Astrocyte (in vitro differentiated cells and primary cell): ENCODE results near the gene ANKRD39. TPM values are rescaled to one million over a fixed set of nuclear protein-coding genes. Genes with fewer than 3 reads are reported as not detected.

Source experiments
- DNase-seq: peaks from one replicate; pipeline ENCODE4 v3.0.0-alpha.2; 2010; ENCODE audit warnings: low read depth
- FAIRE-seq: peaks from 2 replicates; lab custom pipeline; 2011; peaks lifted over from hg19 to GRCh38; lab: Jason Lieb, UNC
- H2AFZ ChIP-seq: 2 replicates; pipeline ENCODE4 v1.6.0; 2012; ENCODE audit warnings: low read depth, low read length, inconsistent platforms
- H3K27ac ChIP-seq: 2 replicates; pipeline ENCODE4 v1.5.1; 2011; ENCODE audit warnings: low read depth, low read length, inconsistent platforms
- H3K27me3 ChIP-seq: 2 replicates; pipeline ENCODE4 v1.6.0; 2011; ENCODE audit warnings: low read length, inconsistent platforms; ENCODE audit not compliant: insufficient read depth
- H3K36me3 ChIP-seq: 2 replicates; pipeline ENCODE4 v1.5.1; 2011; ENCODE audit warnings: low read length, inconsistent platforms; ENCODE audit not compliant: insufficient read depth
- H3K4me1 ChIP-seq: 2 replicates; pipeline ENCODE4 v1.5.1; 2011; ENCODE audit warnings: low read length, inconsistent platforms; ENCODE audit not compliant: insufficient read depth
- H3K4me2 ChIP-seq: 2 replicates; pipeline ENCODE4 v1.6.0; 2012; ENCODE audit warnings: low read length, inconsistent platforms
- H3K4me3 ChIP-seq: 2 replicates; pipeline ENCODE4 v1.5.1; 2011; ENCODE audit warnings: low read depth, mild to moderate bottlenecking, low read length, inconsistent platforms; ENCODE audit not compliant: insufficient read depth
- H3K79me2 ChIP-seq: 2 replicates; pipeline ENCODE4 v1.6.0; 2012; ENCODE audit warnings: mild to moderate bottlenecking, low read length, inconsistent platforms; ENCODE audit not compliant: insufficient read depth
- H3K9ac ChIP-seq: 2 replicates; pipeline ENCODE4 v1.6.0; 2012; ENCODE audit warnings: mild to moderate bottlenecking, low read length, inconsistent platforms
- H3K9me3 ChIP-seq: 2 replicates; pipeline ENCODE4 v1.5.1; 2012; ENCODE audit warnings: low read depth, mild to moderate bottlenecking, low read length, inconsistent platforms; ENCODE audit not compliant: insufficient read depth
- H4K20me1 ChIP-seq: 2 replicates; pipeline ENCODE4 v1.6.0; 2012; ENCODE audit warnings: low read length, inconsistent platforms; ENCODE audit not compliant: insufficient read depth
- H3K27ac Mint-ChIP-seq: one replicate; pipeline ENCODE4 v1.8.0; 2021; ENCODE audit warnings: mild to moderate bottlenecking, mixed read lengths; ENCODE audit not compliant: unreplicated experiment
- H3K27me3 Mint-ChIP-seq: one replicate; pipeline ENCODE4 v1.8.0; 2021; ENCODE audit warnings: low read depth, mixed read lengths; ENCODE audit not compliant: unreplicated experiment
- H3K36me3 Mint-ChIP-seq: one replicate; pipeline ENCODE4 v1.8.0; 2021; ENCODE audit warnings: low read depth, mixed read lengths; ENCODE audit not compliant: unreplicated experiment
- H3K4me1 Mint-ChIP-seq: one replicate; pipeline ENCODE4 v1.8.0; 2021; ENCODE audit warnings: low read depth, mixed read lengths; ENCODE audit not compliant: unreplicated experiment
- H3K4me3 Mint-ChIP-seq: one replicate; pipeline ENCODE4 v1.8.0; 2021; ENCODE audit warnings: mild to moderate bottlenecking, moderate library complexity, mixed read lengths; ENCODE audit not compliant: unreplicated experiment
- H3K9me3 Mint-ChIP-seq: one replicate; pipeline ENCODE4 v1.8.0; 2021; ENCODE audit warnings: mild to moderate bottlenecking, mixed read lengths; ENCODE audit not compliant: unreplicated experiment
- CTCF ChIP-seq: IDR thresholded peaks from 2 replicates; pipeline ENCODE4 v1.5.1; 2011; ENCODE audit warnings: low read depth, mild to moderate bottlenecking, inconsistent platforms, low read length, moderate library complexity; ENCODE audit not compliant: insufficient read depth
- EZH2 ChIP-seq: IDR thresholded peaks from 2 replicates; pipeline ENCODE4 v1.6.1; 2012; ENCODE audit warnings: mild to moderate bottlenecking, low read length, inconsistent platforms; ENCODE audit not compliant: insufficient read depth
- total RNA-seq: library from RNA; stranded (reverse); gene quantifications from 2 replicates; pipeline ENCODE4 v1.2.1, GENCODE V29; 2021

ANKRD39 gene
- total RNA-seq, 1 donor from 2014 or later, result 13.7 TPM

GRCh38 chr2:96878796-96879544 lies 21.2 kb upstream of the ANKRD39 start:
- H3K4me1 Mint-ChIP-seq, result peaks cover 18% of the 10 kb centered on the region
- H3K27ac ChIP-seq, result no peak overlapping the region

GRCh38 chr2:96878171-96878570 lies 20.4 kb upstream of the ANKRD39 start:
- no peak overlapping the region for H3K4me3 ChIP-seq
- H3K4me1 ChIP-seq, result no peaks in the 10 kb centered on the region
- no peaks in the 10 kb centered on the region for H3K36me3 ChIP-seq
- Mint-ChIP-seq H3K9me3 (no peaks in the 10 kb centered on the region), H3K36me3 (no peaks in the 10 kb centered on the region), H3K4me1 (peaks cover 20% of the 10 kb centered on the region), H3K27me3 (peaks cover 9% of the 10 kb centered on the region), H3K4me3 (no peak overlapping the region), H3K27ac (no peak overlapping the region)
- no peaks in the 10 kb centered on the region for H3K79me2 ChIP-seq
- FAIRE-seq, result no peak
- no peak overlapping the region for H3K4me2 ChIP-seq
- H4K20me1 ChIP-seq, result no peaks in the 10 kb centered on the region
- H3K27me3 ChIP-seq, result peaks cover 5% of the 10 kb centered on the region
- no peaks in the 10 kb centered on the region for H3K9me3 ChIP-seq
- no peak for DNase-seq
- TF ChIP-seq CTCF, result no peak
- TF ChIP-seq EZH2, result no peak
- no peak overlapping the region for H3K27ac ChIP-seq
- no peak overlapping the region for H3K9ac ChIP-seq
- no peak overlapping the region for H2AFZ ChIP-seq

More at GRCh38 chr2:96878796-96879544, 21.2 kb upstream of the ANKRD39 start:
- FAIRE-seq, result no peak
- no peak overlapping the region for H3K9ac ChIP-seq
- H3K4me1 ChIP-seq, result no peaks in the 10 kb centered on the region
- Mint-ChIP-seq H3K27ac (no peak overlapping the region), H3K36me3 (no peaks in the 10 kb centered on the region), H3K9me3 (no peaks in the 10 kb centered on the region), H3K27me3 (peaks cover 10% of the 10 kb centered on the region), H3K4me3 (no peak overlapping the region)
- DNase-seq, result no peak
- H3K9me3 ChIP-seq, result no peaks in the 10 kb centered on the region
- no peaks in the 10 kb centered on the region for H3K79me2 ChIP-seq
- no peak overlapping the region for H2AFZ ChIP-seq
- H3K4me2 ChIP-seq, result no peak overlapping the region
- no peaks in the 10 kb centered on the region for H4K20me1 ChIP-seq
- no peak for TF ChIP-seq EZH2
- TF ChIP-seq CTCF, result no peak
- H3K36me3 ChIP-seq, result no peaks in the 10 kb centered on the region
- no peak overlapping the region for H3K4me3 ChIP-seq
- H3K27me3 ChIP-seq, result peaks cover 5% of the 10 kb centered on the region

- no peak overlapping the region for H3K27ac Mint-ChIP-seq
- no peak for TF ChIP-seq EZH2
- no peak for TF ChIP-seq CTCF
- peaks cover 4% of the 10 kb centered on the region for H3K4me1 ChIP-seq
- H3K27me3 ChIP-seq, result peaks cover 5% of the 10 kb centered on the region
- no peak overlapping the region for H3K4me3 ChIP-seq
- H3K9me3 Mint-ChIP-seq, result no peaks in the 10 kb centered on the region
- no peaks in the 10 kb centered on the region for H3K9me3 ChIP-seq
- no peaks in the 10 kb centered on the region for H3K36me3 Mint-ChIP-seq
- peaks cover 25% of the 10 kb centered on the region for H3K4me1 Mint-ChIP-seq
- H3K27ac ChIP-seq, result no peak overlapping the region
- no peak for FAIRE-seq
- DNase-seq, result no peak
- no peaks in the 10 kb centered on the region for H4K20me1 ChIP-seq
- H3K4me2 ChIP-seq, result no peak overlapping the region
- H3K36me3 ChIP-seq, result no peaks in the 10 kb centered on the region
- H3K9ac ChIP-seq, result no peak overlapping the region
- H3K27me3 Mint-ChIP-seq, result peaks cover 9% of the 10 kb centered on the region
- H2AFZ ChIP-seq, result no peak overlapping the region
- no peak overlapping the region for H3K4me3 Mint-ChIP-seq
- no peaks in the 10 kb centered on the region for H3K79me2 ChIP-seq
Measured at GRCh38 chr2:96877631-96878092, 19.8 kb upstream of the ANKRD39 start.
